ENCODE measurements around the gene PTPRK. TPM values are rescaled to one million over a fixed set of nuclear protein-coding genes. Genes with fewer than 3 reads are reported as not detected.

PTPRK gene
- total RNA-seq, 1 experiment from 2014 or later = 94.4 TPM

GRCh38 chr6:128246472-128247260 is 273.7 kb downstream of the PTPRK start:
- CTCF ChIA-PET = no interaction called here
- no peak overlapping the region for H3K4me3 ChIP-seq (ENCODE audit: low read depth, low read length)
- no peaks in the 10 kb centered on the region for H3K27me3 Mint-ChIP-seq (ENCODE audit: insufficient read depth, unreplicated experiment)

GRCh38 chr6:128244751-128245405 is 275.5 kb downstream of the PTPRK start:
- no peak for TF ChIP-seq CTCF (IDR thresholded peaks at IDR 0.05; ENCODE audit: insufficient read depth in 1 of 2, low read depth in 1 of 2, low read length in 1 of 2, severe bottlenecking in 1 of 2, unreplicated experiment in 1 of 2)
- CTCF ChIA-PET = no interaction called here
- no peaks in the 10 kb centered on the region for H3K27me3 Mint-ChIP-seq (ENCODE audit: insufficient read depth, unreplicated experiment)
- intact Hi-C loops (cut with micrococcal nuclease; ENCODE audit: unreplicated experiment) = no loop called here
- no peak for DNase-seq
- BruUV-seq (replicated peaks) = no TSS peak
- H3K27ac Mint-ChIP-seq (ENCODE audit: unreplicated experiment) = no peak overlapping the region
- no peaks in the 10 kb centered on the region for H3K9me3 Mint-ChIP-seq (ENCODE audit: unreplicated experiment)
- H3K4me1 Mint-ChIP-seq (ENCODE audit: low read depth, unreplicated experiment) = peaks cover 15% of the 10 kb centered on the region
- no peaks in the 10 kb centered on the region for H3K36me3 ChIP-seq (ENCODE audit: control insufficient read depth, insufficient read depth, low read length)
- peaks cover 16% of the 10 kb centered on the region for H3K36me3 Mint-ChIP-seq (ENCODE audit: insufficient read depth, unreplicated experiment)
- peaks cover 24% of the 10 kb centered on the region for H3K4me1 ChIP-seq
- POLR2A ChIA-PET = no interaction called here
- no peaks in the 10 kb centered on the region for H3K27me3 ChIP-seq (replicated peaks; ENCODE audit: control insufficient read depth, insufficient read depth, low read length)
- no peaks in the 10 kb centered on the region for H3K9me3 ChIP-seq
- H3K4me3 ChIP-seq (ENCODE audit: low read depth, low read length) = no peak overlapping the region
- H3K4me3 Mint-ChIP-seq (ENCODE audit: unreplicated experiment) = no peak overlapping the region

More at GRCh38 chr6:128246472-128247260, 273.7 kb downstream of the PTPRK start:
- peak in 1 of 2 experiments; percentile 6 for DNase-seq
- no peaks in the 10 kb centered on the region for H3K36me3 ChIP-seq (ENCODE audit: control insufficient read depth, insufficient read depth, low read length)
- Mint-ChIP-seq H3K9me3 (ENCODE audit: unreplicated experiment) (no peaks in the 10 kb centered on the region), H3K36me3 (ENCODE audit: insufficient read depth, unreplicated experiment) (peaks cover 10% of the 10 kb centered on the region), H3K4me1 (ENCODE audit: low read depth, unreplicated experiment) (peaks cover 15% of the 10 kb centered on the region), H3K4me3 (ENCODE audit: unreplicated experiment) (no peak overlapping the region), H3K27ac (ENCODE audit: unreplicated experiment) (no peak overlapping the region)
- no peak for TF ChIP-seq CTCF (IDR thresholded peaks at IDR 0.05; ENCODE audit: insufficient read depth in 1 of 2, low read depth in 1 of 2, low read length in 1 of 2, severe bottlenecking in 1 of 2, unreplicated experiment in 1 of 2)
- H3K9me3 ChIP-seq = no peaks in the 10 kb centered on the region
- intact Hi-C loops (cut with micrococcal nuclease; ENCODE audit: unreplicated experiment) = no loop called here
- POLR2A ChIA-PET = no interaction called here
- no TSS peak for BruUV-seq (replicated peaks)
- H3K4me1 ChIP-seq = peaks cover 24% of the 10 kb centered on the region
- H3K27me3 ChIP-seq (replicated peaks; ENCODE audit: control insufficient read depth, insufficient read depth, low read length) = no peaks in the 10 kb centered on the region

GRCh38 chr6:128242765-128243403 is 277.5 kb downstream of the PTPRK start:
- DNase-seq = peak in 1 of 2 experiments; percentile 11
- Mint-ChIP-seq H3K9me3 (ENCODE audit: unreplicated experiment) (no peaks in the 10 kb centered on the region), H3K4me3 (ENCODE audit: unreplicated experiment) (no peak overlapping the region), H3K27me3 (ENCODE audit: insufficient read depth, unreplicated experiment) (no peaks in the 10 kb centered on the region), H3K36me3 (ENCODE audit: insufficient read depth, unreplicated experiment) (peaks cover 10% of the 10 kb centered on the region), H3K4me1 (ENCODE audit: low read depth, unreplicated experiment) (peaks cover 15% of the 10 kb centered on the region), H3K27ac (ENCODE audit: unreplicated experiment) (peak overlapping the region; percentile 63)
- H3K27me3 ChIP-seq (replicated peaks; ENCODE audit: control insufficient read depth, insufficient read depth, low read length) = no peaks in the 10 kb centered on the region
- ChIA-PET CTCF (no interaction called here), POLR2A (no interaction called here)
- intact Hi-C loops (cut with micrococcal nuclease; ENCODE audit: unreplicated experiment) = loop anchor here (1.0 kb wide), 1 partner anchor 21 kb away; no protein-coding TSS in a partner anchor
- H3K4me1 ChIP-seq = peaks cover 24% of the 10 kb centered on the region
- H3K36me3 ChIP-seq (ENCODE audit: control insufficient read depth, insufficient read depth, low read length) = no peaks in the 10 kb centered on the region
- TF ChIP-seq CTCF (IDR thresholded peaks at IDR 0.05; ENCODE audit: insufficient read depth in 1 of 2, low read depth in 1 of 2, low read length in 1 of 2, severe bottlenecking in 1 of 2, unreplicated experiment in 1 of 2) = no peak
- H3K4me3 ChIP-seq (ENCODE audit: low read depth, low read length) = no peak overlapping the region
- no peaks in the 10 kb centered on the region for H3K9me3 ChIP-seq
- BruUV-seq (replicated peaks) = no TSS peak

All from Caco-2 (cell line).